GDM1 (cell line): ENCODE data around the gene PARD3.
A peak's percentile ranks its signal among the peaks of the same experiment; 100 is the strongest.

Experiments used
- DNase-seq: peaks from one replicate; lab custom pipeline; 2025; lab: John Stamatoyannopoulos, UW

The PARD3 gene

GRCh38 chr10:34340934-34341333 lies 474.2 kb downstream of the PARD3 start:
- no peak for DNase-seq

- no peak for DNase-seq
These were observed 475.1 kb downstream of the PARD3 start for GRCh38 chr10:34339816-34340553.

- no peak for DNase-seq
These were observed 477.2 kb downstream of the PARD3 start for GRCh38 chr10:34337917-34338316.

GRCh38 chr10:34335960-34336690 lies 479.0 kb downstream of the PARD3 start:
- DNase-seq = no peak

- no peak for DNase-seq
These were observed 480.2 kb downstream of the PARD3 start for GRCh38 chr10:34334908-34335307.

- no peak for DNase-seq
These were observed 481.6 kb downstream of the PARD3 start for GRCh38 chr10:34333513-34333912.

GRCh38 chr10:34327184-34327583 lies 487.9 kb downstream of the PARD3 start:
- no peak for DNase-seq

GRCh38 chr10:34323192-34323591 lies 491.9 kb downstream of the PARD3 start:
- DNase-seq = peak; percentile 16

- DNase-seq = no peak
These were observed 494.8 kb downstream of the PARD3 start for GRCh38 chr10:34320265-34320664.

GRCh38 chr10:34319197-34319846 lies 495.8 kb downstream of the PARD3 start:
- DNase-seq = no peak

- DNase-seq = no peak
These were observed 498.9 kb downstream of the PARD3 start for GRCh38 chr10:34316154-34316553.

- no peak for DNase-seq
These were observed 500.6 kb downstream of the PARD3 start for GRCh38 chr10:34314457-34314856.

GRCh38 chr10:34313888-34314287 lies 501.2 kb downstream of the PARD3 start:
- DNase-seq = no peak

- DNase-seq = no peak
These were observed 501.7 kb downstream of the PARD3 start for GRCh38 chr10:34313353-34313752.

- DNase-seq = no peak
These were observed 503.4 kb downstream of the PARD3 start for GRCh38 chr10:34311679-34312078.

- no peak for DNase-seq
These were observed 504.9 kb downstream of the PARD3 start for GRCh38 chr10:34310234-34310633.

GRCh38 chr10:34305189-34305588 lies 509.9 kb downstream of the PARD3 start:
- DNase-seq = no peak

GRCh38 chr10:34303022-34303421 lies 512.1 kb downstream of the PARD3 start:
- no peak for DNase-seq

GRCh38 chr10:34299105-34299611 lies 515.9 kb downstream of the PARD3 start:
- no peak for DNase-seq

- no peak for DNase-seq
These were observed 516.7 kb downstream of the PARD3 start for GRCh38 chr10:34298346-34298818.

- no peak for DNase-seq
These were observed 517.4 kb downstream of the PARD3 start for GRCh38 chr10:34297541-34298345.

GRCh38 chr10:34295142-34295548 lies 520.0 kb downstream of the PARD3 start:
- DNase-seq = no peak
